ENCODE measurements around the gene RANBP1. TPM values are rescaled to one million over a fixed set of nuclear protein-coding genes. Genes with fewer than 3 reads are reported as not detected.
"Not testable (repeated sequence)": the region's sequence is repeated elsewhere in the genome, so short reads cannot be mapped to it uniquely, and the experiment has no call there.

RANBP1 gene
- 100 to 1,000 TPM; 176 to 181 TPM for total RNA-seq

DNA sequence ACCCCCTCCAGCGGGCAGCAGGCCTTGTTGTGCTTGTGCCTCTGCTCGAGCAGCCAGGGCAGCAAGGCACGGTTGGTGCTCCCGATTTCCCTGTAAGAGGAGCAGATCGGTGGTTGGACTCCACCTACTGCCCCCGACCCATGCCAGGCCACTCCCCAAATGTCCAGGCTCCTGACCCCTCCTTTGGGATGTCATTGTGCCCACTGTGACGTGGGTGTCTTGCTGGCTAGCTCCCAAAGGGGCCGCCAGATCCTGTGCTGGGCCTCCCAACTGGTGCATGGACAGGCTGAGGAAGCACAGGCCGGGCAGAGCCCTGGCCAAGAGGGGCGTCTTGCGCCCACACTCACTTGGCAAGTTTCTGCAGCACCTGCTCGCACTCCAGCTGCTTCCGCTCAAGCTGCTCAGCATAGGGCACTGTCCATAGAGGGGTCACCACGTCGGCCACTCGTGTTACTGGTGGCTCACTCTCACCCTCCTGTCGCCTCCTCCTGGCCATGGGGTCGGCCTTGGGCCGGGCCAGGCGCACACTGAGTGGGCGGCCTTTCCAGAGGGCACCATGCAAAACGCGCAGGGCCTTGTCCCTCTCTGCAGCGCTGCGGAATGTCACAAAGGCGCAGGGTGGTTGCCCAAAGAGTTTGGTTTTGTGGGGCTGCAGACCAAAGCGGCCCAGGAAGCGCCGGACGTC lies at the start of gene RANBP1:
TSS of gene RANBP1 (plus strand) at position 414 of the 685 bp plus-strand sequence. CDS start at position 495, 81 bp downstream.
- Mint-ChIP-seq H3K9me3 (no peaks in the 10 kb centered on the region), H3K27me3 (no peaks in the 10 kb centered on the region), H3K4me1 (peaks cover 53% of the 10 kb centered on the region), H3K4me3 (peak within 1 kb of the TSS; percentile 84), H3K36me3 (ENCODE audit: low read depth) (peaks cover 60% of the 10 kb centered on the region), H3K27ac (peak within 1 kb of the TSS; percentile 90)
- ChIA-PET CTCF (no interaction called here), POLR2A (interaction anchor here (0.9 to 5.5 kb wide), 8 partner anchors 9 to 95 kb away, joined by 3 to 56 read pairs (median 21); partner anchors contain the start of genes TANGO2 and ZDHHC8)
- DNase-seq: no peak

DNA sequence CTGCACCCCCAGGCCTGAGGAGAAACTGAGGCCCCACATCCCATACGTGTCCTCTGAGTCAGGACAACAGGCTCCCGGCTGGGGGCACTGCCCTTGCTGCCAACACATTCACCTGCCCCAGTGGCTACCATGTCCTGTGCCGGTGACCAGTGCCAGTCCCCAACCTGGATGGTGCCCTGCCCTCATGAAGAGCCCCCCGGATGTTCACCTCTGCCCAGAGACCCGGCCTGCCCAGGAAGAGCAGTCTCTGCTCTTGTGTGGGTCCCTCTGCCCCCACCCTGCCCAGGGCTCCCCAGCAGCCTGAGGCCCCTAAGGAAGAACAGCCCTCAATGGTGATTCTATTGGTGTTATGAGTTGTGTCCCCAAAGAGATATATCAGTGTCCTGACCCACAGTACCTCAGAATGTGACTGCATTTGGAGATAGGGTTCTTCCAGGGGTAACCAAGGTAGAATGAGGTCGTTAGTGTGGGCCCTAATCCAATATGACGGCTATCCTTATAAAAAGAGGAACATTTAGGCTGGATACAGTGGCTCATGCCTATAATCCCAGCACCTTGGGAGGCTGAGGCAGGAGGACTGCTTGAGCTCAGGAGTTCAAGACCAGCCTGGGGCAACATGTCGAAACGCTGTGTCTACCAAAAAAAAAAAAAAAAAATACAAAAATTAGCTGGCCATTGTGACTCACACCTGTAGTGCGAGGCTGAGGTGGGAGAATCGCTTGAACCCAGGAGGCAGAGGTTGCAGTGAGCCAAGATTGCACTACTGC lies 49.1 kb upstream of the RANBP1 start:
- Mint-ChIP-seq H3K4me1 (no peaks in the 10 kb centered on the region), H3K27me3 (no peaks in the 10 kb centered on the region), H3K9me3 (no peaks in the 10 kb centered on the region), H3K27ac (no peak overlapping the region), H3K36me3 (ENCODE audit: low read depth) (peaks cover 6% of the 10 kb centered on the region), H3K4me3 (no peak overlapping the region)
- ChIA-PET POLR2A (interaction anchor here (1.4 kb wide), 1 partner anchor 13 kb away, joined by 3 read pairs; the partner anchor contains the start of gene DGCR8), CTCF (no interaction called here)
- no peak for DNase-seq

DNA sequence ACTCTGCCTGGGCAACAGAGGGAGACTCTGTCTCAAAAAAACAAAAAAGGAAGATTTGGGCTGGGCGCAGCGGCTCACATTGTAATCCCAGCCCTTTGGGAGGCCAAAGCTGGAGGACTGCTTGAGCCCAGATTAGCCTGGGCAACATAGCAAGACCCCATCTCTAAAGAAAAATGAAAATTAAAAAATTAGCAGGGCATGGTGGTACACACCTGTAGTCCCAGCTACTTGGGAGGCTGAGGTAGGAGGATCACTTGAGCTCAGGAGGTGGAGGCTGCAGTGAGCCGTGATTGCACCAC lies 48.6 kb upstream of the RANBP1 start:
- H3K4me3 Mint-ChIP-seq; H3K9me3 Mint-ChIP-seq; H3K27ac Mint-ChIP-seq; POLR2A ChIA-PET; H3K4me1 Mint-ChIP-seq; H3K36me3 Mint-ChIP-seq (ENCODE audit: low read depth); DNase-seq; H3K27me3 Mint-ChIP-seq: not testable (repeated sequence)
- CTCF ChIA-PET: interaction anchor here (1.0 kb wide), 1 partner anchor 8 kb away, joined by 3 read pairs; no protein-coding TSS in a partner anchor

DNA sequence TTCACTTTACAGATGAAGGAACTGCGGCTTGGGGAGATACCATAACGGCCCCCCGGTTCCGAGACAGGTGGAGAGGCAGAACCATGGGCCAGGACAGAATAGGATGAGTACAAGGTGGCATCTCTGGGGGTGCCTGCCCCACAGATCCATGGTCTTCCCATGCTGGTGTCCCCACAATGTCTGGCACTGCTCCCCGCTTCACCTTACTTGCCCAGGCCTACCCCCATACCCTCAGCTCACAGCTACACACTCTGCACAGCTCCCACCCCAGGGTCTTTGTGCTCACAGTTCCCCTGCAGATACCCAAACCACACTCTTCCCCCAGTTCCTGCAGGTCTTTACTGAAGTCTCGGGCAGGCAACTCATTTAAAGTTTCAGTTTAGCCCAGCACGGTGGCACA lies 47.3 kb upstream of the RANBP1 start:
- Mint-ChIP-seq H3K4me1 (no peaks in the 10 kb centered on the region), H3K27me3 (no peaks in the 10 kb centered on the region), H3K9me3 (no peaks in the 10 kb centered on the region), H3K4me3 (no peak overlapping the region), H3K36me3 (ENCODE audit: low read depth) (no peaks in the 10 kb centered on the region), H3K27ac (no peak overlapping the region)
- ChIA-PET POLR2A (interaction anchor here (1.9 kb wide), 1 partner anchor 11 kb away, joined by 4 read pairs; the partner anchor contains the start of gene DGCR8), CTCF (interaction anchor here (0.7 kb wide), 1 partner anchor 239 kb away, joined by 3 read pairs; no protein-coding TSS in a partner anchor)
- DNase-seq: no peak

DNA sequence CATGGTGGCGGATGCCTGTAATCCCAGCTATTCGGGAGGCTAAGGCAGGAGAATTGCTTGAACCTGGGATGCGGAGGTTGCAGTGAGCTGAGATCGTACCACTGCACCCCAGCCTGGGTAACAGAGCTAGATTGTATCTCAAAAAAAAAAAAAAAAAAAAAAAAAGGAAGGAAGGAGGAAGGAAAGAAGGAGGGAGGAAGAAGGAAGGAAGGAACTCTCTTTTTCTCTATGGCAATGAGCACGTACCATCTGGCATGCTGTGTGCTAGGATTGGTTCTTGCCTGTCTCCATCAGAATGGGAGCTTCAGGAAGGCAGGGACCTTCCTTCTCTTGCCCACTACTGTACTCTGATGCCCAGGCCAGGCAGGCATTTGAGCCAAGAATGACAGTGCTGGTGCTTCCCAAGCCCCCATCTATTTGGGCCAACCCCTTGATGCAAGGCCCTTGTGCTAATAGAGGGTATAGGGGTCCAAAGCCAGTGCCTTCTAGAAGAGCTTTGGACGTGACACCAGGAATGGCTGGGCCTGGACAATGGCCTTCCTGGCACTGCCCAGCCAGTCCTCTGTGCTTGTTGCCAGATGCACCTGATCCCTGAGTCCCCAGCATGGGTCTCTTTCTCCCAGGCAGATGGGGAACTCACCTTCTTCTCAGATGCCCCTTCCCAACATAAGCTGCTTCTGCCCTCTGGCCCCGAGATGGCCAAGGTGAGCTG lies 46.4 kb upstream of the RANBP1 start:
- Mint-ChIP-seq H3K27me3 (no peaks in the 10 kb centered on the region), H3K27ac (no peak overlapping the region), H3K4me3 (no peak overlapping the region), H3K9me3 (no peaks in the 10 kb centered on the region), H3K36me3 (ENCODE audit: low read depth) (no peaks in the 10 kb centered on the region), H3K4me1 (no peaks in the 10 kb centered on the region)
- CTCF ChIA-PET: interaction anchor here (0.7 kb wide), 1 partner anchor 240 kb away, joined by 3 read pairs; no protein-coding TSS in a partner anchor
- POLR2A ChIA-PET: interaction anchor here (0.8 to 1.9 kb wide), 4 partner anchors 10 to 141 kb away, joined by 3 to 4 read pairs (median 3); partner anchors contain the start of gene DGCR8
- DNase-seq: no peak

DNA sequence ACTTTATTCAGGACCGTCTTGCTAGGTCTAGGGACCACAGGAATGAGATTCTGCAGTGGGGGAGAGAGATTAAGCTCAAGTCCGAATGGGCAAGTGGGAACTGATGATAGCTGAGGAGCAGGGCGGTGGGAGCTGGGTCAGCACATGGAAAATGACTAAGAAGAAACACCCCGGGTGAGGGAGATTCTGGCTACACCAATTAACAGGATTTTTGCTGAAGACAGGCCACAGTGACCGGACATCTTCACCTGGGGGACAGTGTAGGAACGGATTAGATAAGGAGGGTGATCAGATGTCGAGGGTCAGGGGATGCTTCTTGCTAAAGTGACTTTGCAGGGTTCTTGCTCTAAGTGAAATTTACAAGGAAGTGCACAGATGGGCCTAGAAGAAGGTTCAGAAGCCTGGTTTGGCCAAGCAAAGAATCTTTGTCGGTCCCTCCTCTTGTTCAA lies 44.4 kb upstream of the RANBP1 start:
- Mint-ChIP-seq H3K4me3 (no peak overlapping the region), H3K27ac (no peak overlapping the region), H3K9me3 (no peaks in the 10 kb centered on the region), H3K36me3 (ENCODE audit: low read depth) (no peaks in the 10 kb centered on the region), H3K4me1 (no peaks in the 10 kb centered on the region), H3K27me3 (no peaks in the 10 kb centered on the region)
- ChIA-PET POLR2A (interaction anchor here (1.3 kb wide), 1 partner anchor 9 kb away, joined by 3 read pairs; no protein-coding TSS in a partner anchor), CTCF (no interaction called here)
- no peak for DNase-seq

DNA sequence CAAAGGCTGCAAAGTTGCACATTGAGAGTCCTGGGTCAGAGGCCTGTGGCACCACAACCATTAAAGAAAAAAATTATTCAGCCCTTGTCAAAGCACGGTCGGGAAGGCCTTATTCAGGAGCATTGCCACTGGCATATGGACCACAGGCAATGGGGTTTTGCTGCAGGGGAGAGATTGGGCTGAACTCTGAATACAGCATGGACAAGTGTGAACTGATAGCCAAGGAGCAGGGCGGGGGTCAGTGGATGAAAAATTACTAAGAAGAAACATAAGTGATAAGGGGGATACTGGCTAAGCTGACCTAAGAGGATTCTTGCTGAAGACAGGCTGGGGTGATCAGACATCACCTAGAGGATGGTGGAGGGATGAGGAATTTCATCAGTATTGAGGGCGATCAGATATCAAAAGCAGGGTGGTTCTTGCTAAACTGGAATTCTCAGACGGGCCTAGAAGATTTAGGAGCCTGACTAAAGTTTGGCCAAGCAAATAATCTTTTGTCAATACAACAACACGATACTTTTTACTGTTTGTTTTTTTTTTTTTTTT lies 39.2 kb upstream of the RANBP1 start:
- no peaks in the 10 kb centered on the region for H3K27me3 Mint-ChIP-seq
- H3K4me1 Mint-ChIP-seq: peaks cover 16% of the 10 kb centered on the region
- ChIA-PET CTCF (no interaction called here), POLR2A (interaction anchor here (1.0 kb wide), 1 partner anchor 56 kb away, joined by 4 read pairs; the partner anchor contains the start of gene TANGO2)
- H3K27ac Mint-ChIP-seq: no peak overlapping the region
- H3K36me3 Mint-ChIP-seq (ENCODE audit: low read depth): peaks cover 9% of the 10 kb centered on the region
- no peak overlapping the region for H3K4me3 Mint-ChIP-seq
- H3K9me3 Mint-ChIP-seq: no peaks in the 10 kb centered on the region
- no peak for DNase-seq

DNA sequence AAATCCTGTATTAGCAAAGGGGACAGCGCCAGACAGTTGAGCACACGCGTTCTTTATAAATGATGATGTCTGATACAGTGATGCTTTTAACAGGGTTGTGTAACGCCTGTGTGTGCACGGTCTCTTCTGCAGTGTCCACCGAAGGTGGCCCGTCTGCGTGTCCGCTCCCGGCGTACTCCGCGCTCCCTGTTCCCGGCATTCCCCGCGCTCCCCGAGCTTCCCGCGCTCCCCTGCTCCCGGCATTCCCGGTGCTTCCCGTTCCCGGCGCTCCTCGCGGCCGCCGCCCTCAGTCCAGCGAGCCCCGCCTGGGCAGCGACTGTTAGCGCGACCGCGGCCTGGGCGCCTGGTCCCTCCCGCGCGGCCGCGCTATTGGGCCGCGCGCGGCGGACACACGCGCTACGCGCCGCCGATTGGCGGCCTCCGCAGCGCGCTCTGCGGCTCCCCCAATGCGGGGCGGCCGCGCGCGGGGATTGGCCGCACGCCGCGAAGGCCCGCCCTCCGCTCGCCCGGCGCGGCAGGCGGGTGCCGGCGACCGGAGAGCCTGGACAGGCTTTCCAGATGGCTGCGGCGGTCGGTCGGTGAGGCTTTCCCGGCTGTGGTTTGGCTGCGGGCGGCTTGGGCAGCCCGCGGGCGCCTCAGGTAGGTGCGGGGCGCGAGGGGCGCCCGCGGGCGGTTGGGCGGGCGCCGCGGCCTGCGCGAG lies 36.0 kb upstream of the RANBP1 start, which contains the start of gene DGCR8:
TSS of gene DGCR8 (plus strand) at position 497 of the 700 bp plus-strand sequence. CDS start 5,723 bp downstream, outside the sequence.
- peaks cover 10% of the 10 kb centered on the region for H3K36me3 Mint-ChIP-seq (ENCODE audit: low read depth)
- H3K4me1 Mint-ChIP-seq: peaks cover 46% of the 10 kb centered on the region
- H3K27ac Mint-ChIP-seq: peak within 1 kb of the TSS; percentile 74
- no peaks in the 10 kb centered on the region for H3K9me3 Mint-ChIP-seq
- CTCF ChIA-PET: interaction anchor here (1.1 kb wide), 1 partner anchor 31 kb away, joined by 4 read pairs; no protein-coding TSS in a partner anchor
- peak; percentile 73 for DNase-seq
- POLR2A ChIA-PET: interaction anchor here (1.0 to 1.7 kb wide), 3 partner anchors 11 to 37 kb away, joined by 3 to 6 read pairs (median 4); partner anchors contain the start of gene TRMT2A
- no peaks in the 10 kb centered on the region for H3K27me3 Mint-ChIP-seq
- H3K4me3 Mint-ChIP-seq: peak within 1 kb of the TSS; percentile 93

DNA sequence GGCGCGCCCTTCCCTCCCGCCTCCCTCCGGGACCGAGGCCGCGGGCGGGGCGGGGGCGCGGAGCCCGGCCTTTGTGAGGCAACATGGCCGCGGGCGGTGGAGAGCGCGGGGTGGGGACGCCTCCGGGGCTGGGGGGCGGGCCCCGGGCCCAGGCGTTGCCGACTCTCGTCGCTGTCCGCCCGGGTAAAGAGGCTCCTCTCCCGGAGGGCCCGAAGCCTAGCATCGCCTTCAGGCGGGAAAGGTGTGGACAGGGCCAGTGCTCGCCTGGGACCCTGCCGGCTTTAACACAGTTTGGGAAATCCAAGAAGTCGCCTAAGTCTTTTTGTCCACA lies 35.5 kb upstream of the RANBP1 start:
- Mint-ChIP-seq H3K4me3 (peak overlapping the region; percentile 83), H3K36me3 (ENCODE audit: low read depth) (peaks cover 11% of the 10 kb centered on the region), H3K27me3 (no peaks in the 10 kb centered on the region), H3K9me3 (no peaks in the 10 kb centered on the region), H3K27ac (peak overlapping the region; percentile 44), H3K4me1 (peaks cover 49% of the 10 kb centered on the region)
- POLR2A ChIA-PET: interaction anchor here (1.0 to 1.4 kb wide), 5 partner anchors 11 to 59 kb away, joined by 3 to 5 read pairs (median 4); no protein-coding TSS in a partner anchor
- CTCF ChIA-PET: no interaction called here
- peak; percentile 76 for DNase-seq

DNA sequence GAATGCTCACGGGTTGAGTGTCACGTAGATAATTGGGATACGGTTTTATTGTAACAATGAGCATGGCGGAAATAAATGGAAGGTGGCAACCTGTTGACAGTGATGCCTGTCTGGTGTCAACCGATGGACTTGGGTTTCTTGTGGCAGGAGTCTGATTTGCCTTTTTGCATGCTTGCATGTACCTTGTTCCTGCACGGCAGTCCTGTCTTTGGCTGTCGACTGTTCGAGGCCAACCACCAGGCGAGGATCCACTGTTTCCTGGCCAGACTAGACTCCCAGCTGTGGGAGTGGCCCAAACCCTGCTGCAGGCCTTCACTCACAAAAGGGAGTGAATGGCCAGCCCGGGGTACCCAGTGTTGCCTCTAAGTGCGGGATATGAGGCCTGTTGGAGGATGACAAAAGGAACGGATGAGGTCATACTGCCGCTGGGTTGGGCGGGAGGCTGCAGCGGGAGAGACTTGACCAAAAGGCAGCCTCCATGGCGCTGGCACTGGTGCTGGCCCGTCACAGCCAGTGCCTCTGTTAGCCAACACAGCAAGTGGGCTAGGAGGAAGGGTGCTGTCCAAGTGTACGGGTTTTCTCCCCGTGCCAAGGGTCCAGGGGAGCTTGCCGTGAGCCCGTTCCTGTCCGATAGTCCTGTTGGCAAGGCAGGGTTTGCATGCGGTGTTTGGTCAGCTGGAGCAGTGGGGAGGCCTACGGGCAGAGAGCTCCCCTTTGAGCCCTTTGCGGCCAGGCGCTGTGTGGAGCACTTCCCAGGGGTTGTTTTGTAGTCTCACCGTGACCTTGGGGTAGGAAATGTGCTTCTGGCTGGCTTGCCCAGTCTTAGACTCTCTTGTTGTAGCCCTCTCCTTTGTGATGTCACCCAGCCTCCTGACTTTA lies 34.9 kb upstream of the RANBP1 start:
- POLR2A ChIA-PET: interaction anchor here (0.6 to 3.5 kb wide), 7 partner anchors 9 to 59 kb away, joined by 3 to 19 read pairs (median 3); partner anchors contain the start of genes RANBP1 and TRMT2A
- peak; percentile 27 for DNase-seq
- CTCF ChIA-PET: no interaction called here
- peak overlapping the region; percentile 44 for H3K27ac Mint-ChIP-seq
- H3K36me3 Mint-ChIP-seq (ENCODE audit: low read depth): peaks cover 17% of the 10 kb centered on the region
- H3K4me1 Mint-ChIP-seq: peaks cover 49% of the 10 kb centered on the region
- peak overlapping the region; percentile 83 for H3K4me3 Mint-ChIP-seq
- H3K9me3 Mint-ChIP-seq: no peaks in the 10 kb centered on the region
- no peaks in the 10 kb centered on the region for H3K27me3 Mint-ChIP-seq

DNA sequence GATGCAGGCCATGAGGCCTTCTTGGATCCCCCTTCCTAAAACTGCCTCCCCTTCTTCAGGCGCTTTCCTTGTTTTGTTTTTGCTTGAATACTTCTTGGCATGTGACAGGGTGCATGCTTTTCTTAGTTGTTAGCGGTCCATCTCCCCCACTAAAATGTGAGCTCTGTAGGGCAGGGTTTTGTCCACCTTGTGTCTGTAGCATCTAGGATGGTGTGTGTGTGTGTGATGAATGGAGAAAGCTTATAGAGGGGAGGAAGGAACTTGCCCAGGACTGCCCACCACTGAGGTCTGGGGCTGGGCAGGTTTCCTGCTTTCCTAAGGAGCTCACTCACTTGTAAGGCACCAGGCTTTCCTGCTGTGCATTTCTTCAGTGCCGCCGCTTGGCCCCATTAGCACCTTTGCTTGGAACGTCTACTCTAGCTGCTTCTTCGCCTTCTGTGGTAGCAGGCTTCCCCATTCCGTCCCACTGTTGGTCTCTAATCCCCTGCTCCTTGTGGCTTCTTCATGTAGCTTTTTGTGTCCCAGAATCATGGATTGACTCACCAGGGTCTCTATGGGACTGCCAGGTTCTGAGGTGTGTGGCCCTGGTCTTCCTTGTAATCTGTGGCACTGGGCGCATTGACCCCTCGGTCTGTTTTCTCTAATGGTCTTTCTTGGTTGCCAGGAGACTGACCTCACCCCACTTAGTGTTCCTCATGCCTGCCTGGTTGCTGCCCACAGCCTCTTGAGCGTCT lies 32.6 kb upstream of the RANBP1 start:
- Mint-ChIP-seq H3K27me3 (no peaks in the 10 kb centered on the region), H3K9me3 (no peaks in the 10 kb centered on the region), H3K36me3 (ENCODE audit: low read depth) (peaks cover 38% of the 10 kb centered on the region), H3K4me3 (peak overlapping the region; percentile 12), H3K27ac (peak overlapping the region; percentile 51), H3K4me1 (peaks cover 49% of the 10 kb centered on the region)
- CTCF ChIA-PET: no interaction called here
- DNase-seq: no peak
- POLR2A ChIA-PET: interaction anchor here (0.8 to 3.5 kb wide), 3 partner anchors 26 to 63 kb away, joined by 3 to 19 read pairs (median 3); partner anchors contain the start of genes RANBP1, TANGO2 and TRMT2A

Measured in activated CD4-positive, alpha-beta memory T cell treated with anti-CD3 and anti-CD28 coated beads, Interleukin-2, amount 10 ng/mL, durations not matched to agents 7 days and 5 days (primary cell).